HG02970 (cell line): Measurements from ENCODE around the gene SCP2.
"Not testable (repeated sequence)": the region's sequence is repeated elsewhere in the genome, so short reads cannot be mapped to it uniquely, and the experiment has no call there.

Source experiments
- ATAC-seq: cut with Tn5 transposase; IDR thresholded peaks from one replicate; pipeline ENCODE4 v1.9.1; 2021; ENCODE audit warnings: mild to moderate bottlenecking, moderate library complexity, moderate number of reproducible peaks; ENCODE audit not compliant: unreplicated experiment, low FRiP score

SCP2 gene

DNA sequence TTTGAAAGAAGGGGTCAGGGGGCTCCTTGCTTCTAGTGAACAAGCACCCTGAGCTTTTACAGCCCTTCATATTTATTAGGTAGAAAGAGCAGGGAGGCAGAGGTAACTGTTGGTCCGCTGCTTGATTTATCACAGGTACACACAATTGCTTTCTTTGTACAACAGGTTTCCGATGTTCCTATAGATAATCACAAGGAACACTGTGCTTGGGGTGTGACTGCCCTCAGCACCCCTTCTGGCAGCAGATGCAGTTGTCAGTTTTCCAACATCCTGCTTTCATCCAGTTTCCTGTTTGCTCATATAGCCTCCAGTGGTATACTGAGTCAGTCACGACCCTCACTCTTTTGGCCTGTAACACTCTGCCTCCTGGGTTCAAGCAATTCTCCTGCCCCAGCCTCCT, 40.6 kb downstream of the SCP2 start:
- ATAC-seq: no peak

DNA sequence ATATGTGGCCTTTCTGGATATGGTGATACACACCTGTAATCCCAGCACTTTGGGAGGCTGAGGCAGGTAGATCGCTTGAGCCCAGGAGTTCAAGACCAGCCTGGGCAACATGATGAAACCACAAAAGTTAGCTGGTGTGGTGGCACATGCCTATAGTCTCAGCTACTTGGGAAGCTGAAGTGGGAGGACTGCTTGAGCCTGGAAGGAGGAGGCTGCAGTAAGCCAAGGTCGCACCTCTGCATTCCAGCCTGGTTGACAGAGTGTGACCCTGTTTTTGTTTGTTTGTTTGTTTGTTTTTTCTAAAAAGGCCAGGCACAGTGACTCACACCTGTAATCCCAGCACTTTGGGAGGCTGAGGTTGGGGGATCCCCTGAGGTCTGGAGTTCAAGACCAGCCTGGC, 42.2 kb downstream of the SCP2 start:
- ATAC-seq: not testable (repeated sequence)

DNA sequence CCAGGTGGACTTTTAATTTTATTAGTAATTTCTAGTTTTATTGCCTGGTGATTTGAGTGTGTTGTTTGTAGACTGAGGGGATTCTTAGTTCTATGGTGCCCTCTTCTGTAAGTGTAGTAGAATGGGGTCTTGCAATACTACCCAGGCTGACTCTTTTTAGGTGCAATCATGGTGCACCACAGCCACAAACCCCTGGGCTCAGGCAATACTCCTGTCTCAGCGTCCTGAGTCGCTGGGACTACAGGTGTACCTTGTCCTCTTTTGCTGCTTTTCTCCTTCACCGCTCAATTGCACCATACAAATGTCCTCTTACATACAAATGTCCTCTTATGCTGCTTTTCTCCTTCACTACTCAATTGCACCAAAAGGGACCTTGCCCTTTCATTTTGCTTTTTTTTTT, 43.1 kb downstream of the SCP2 start:
- ATAC-seq: no peak

DNA sequence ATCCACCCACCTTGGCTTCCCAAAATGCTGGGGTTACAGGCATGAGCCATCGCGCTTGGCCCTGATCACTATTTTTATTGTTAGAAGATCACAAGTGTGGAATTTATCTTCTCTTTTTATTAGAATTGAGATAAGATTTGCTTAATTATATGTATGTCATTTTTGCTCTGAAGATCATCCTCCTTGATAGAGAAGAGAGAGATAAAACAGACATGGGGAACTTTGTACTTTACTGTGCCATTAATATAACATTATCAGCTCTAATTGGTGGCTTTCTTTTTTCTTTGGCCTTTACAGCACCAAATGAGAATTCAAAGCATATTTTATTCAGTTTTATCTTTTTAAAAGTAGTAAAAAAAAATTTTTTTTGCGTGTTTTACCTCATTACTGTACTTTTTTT, 46.8 kb downstream of the SCP2 start:
- ATAC-seq: no peak

DNA sequence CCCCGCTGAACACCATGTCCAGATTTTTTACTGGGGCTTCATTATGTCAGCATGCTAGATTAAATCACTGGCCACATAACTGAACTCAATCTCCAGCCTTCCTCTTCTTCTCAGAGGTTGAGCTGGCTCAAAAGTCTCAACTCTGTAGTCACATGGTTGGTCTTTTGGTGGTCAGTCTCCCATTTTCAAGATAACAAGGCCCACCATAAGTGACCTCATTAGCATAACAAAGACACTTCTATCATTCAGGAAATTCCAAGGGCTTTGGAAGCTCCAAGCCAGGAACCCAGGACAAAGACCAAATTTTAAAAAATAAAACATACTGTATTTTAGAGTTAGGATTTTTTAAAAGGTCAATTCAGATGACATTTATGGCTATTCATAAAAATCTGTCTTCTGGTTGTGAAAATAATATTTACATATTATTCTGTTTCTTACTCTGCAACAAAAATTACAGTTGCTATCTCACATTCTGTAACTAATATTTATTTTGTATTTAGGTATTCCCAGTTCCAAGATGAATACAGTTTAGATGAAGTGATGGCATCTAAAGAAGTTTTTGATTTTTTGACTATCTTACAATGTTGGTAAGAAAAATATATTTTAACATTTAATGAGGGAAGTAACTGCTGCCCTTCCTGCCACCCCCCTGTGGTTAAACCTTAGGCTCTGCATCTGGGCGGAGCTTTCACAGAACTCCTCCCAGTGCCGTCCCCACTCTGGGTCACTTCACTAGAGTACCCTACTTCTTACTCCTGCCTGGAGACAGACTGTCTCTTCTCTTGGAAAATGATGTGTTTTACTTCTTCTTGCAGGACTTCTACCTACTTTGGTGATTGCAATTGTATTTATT, 49.3 kb downstream of the SCP2 start:
- no peak for ATAC-seq

DNA sequence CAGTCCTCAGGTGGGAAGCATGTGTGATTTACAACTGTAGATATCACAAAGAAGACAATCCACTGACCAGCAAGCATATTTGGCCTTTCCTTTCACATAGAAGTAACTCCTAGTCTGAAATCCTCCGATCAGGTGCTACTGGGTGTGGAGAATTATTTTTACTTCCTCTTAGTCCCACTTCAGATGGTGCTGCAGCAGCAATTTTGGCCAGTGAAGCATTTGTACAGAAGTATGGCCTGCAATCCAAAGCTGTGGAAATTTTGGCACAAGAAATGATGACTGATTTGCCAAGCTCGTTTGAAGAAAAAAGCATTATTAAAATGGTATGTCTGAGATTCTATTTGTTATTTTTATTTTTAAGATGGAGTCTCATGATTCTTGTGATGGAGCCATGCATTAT, 51.0 kb downstream of the SCP2 start:
- ATAC-seq: no peak

DNA sequence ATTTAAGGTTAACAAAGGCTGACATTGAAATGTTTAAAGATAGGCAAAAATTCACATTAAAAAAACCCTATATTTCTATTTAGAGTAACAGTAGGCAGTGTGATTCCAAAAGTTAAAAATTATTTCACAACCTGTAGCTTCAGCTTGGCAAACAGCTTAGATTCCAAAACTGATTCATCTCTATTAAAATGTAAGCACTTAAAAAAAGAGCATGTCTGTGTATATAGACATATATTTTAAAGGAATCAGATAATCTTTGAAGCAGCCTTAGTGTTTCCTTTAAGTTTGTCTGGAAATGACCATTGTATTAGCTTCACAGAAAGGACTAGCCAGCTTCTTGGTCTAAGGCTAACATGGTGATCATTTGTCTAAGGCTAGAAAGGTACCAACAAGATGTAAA, 65.7 kb downstream of the SCP2 start:
- ATAC-seq: not testable (repeated sequence)

DNA sequence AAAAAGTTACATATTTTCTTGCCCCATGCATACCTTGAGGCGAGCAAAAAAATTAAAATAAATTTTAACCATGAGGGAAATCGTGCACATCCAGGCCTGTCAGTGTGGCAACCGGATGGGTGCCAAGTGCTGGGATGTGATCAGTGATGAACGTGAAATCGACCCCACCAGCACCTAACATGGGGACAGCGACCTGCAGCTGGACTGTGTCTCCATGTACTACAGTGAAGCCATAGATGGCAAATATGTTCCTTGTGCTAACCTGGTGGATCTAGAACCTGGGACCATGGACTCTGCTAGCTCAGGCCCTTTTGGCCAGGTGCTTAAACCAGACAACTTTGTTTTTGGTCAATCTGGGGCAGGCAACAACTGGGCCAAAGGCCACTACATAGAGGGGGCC, 67.6 kb downstream of the SCP2 start:
- no peak for ATAC-seq

DNA sequence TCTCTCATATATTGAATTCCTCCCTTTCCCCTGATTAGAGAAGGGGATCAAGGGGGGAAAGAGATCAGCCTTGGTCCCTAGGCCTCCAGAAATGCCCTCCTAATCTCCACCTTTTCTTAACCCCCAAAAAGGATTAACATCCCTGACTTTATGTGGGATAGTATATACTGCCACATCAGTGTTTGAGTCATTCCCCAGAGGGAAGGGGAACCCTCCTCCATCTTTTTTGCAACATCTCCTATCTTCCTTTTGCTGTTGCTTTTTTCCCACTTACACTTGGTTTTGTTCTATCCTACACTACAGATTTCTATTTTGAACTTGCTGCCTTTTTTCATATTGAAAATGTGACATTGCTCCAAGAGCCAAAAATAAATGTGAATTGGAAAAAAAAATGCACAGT, 69.6 kb downstream of the SCP2 start:
- no peak for ATAC-seq

DNA sequence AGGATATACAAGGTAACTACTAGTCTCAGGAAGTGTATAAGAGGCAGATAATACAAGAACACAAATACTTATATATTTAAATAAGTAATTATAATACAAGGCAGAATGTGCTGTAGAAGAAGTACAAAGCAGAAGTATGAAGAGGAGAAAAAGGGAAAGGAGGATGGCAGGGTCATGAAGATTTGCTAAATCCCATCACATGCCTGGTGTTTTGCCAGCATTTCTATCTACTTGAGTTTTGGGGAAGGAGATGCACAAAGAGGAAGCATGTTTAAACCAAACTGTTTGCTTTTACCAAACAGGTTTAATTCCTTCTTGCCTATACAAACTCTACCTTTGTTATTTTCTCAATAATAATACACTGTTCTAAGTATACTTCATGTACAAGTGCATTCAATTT, 74.1 kb downstream of the SCP2 start:
- no peak for ATAC-seq

DNA sequence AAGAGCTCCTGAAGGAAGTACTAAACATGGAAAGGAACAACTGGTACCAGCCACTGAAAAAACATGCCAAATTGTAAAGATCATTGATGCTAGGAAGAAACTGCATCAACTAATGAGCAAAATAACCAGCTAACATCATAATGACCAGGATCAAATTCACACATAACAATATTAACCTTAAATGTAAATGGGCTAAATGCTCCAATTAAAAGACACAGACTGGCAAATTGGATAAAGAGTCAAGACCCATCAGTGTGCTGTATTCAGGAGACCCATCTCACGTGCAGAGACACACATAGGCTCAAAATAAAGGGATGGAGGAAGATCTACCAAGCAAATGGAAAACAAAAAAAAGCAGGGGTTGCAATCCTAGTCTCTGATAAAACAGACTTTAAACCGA, 79.5 kb downstream of the SCP2 start:
- ATAC-seq: not testable (repeated sequence)

DNA sequence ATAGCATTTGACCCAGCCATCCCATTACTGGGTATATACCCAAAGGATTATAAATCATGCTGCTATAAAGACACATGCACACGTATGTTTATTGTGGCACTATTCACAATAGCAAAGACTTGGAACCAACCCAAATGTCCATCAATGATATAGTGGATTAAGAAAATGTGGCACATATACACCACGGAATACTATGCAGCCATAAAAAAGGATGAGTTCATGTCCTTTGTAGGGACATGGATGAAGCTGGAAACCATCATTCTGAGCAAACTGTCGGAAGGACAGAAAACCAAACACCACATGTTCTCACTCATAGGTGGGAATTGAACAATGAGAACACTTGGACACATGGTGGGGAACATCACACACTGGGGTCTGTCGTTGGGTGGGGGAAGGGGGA, 83.2 kb downstream of the SCP2 start:
- ATAC-seq: not testable (repeated sequence)

DNA sequence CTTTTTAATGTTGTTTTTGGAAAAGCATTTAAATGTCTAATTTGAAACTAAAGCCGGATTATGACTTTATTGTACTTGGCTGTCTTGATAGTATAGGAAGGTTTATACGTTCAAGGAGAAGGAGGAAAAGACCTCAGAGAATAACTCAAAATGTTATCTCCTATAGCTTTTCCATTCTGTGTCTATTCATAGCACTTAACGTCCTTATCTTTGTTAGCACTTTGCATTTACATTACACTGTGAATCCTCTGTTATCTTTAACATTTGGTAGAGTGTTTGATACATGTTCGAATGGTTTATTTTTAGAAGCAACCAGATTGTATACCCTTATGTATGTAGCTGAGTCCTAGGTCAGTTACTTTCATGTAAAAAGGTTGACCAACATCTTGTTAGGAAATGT, 84.1 kb downstream of the SCP2 start:
- ATAC-seq: no peak

DNA sequence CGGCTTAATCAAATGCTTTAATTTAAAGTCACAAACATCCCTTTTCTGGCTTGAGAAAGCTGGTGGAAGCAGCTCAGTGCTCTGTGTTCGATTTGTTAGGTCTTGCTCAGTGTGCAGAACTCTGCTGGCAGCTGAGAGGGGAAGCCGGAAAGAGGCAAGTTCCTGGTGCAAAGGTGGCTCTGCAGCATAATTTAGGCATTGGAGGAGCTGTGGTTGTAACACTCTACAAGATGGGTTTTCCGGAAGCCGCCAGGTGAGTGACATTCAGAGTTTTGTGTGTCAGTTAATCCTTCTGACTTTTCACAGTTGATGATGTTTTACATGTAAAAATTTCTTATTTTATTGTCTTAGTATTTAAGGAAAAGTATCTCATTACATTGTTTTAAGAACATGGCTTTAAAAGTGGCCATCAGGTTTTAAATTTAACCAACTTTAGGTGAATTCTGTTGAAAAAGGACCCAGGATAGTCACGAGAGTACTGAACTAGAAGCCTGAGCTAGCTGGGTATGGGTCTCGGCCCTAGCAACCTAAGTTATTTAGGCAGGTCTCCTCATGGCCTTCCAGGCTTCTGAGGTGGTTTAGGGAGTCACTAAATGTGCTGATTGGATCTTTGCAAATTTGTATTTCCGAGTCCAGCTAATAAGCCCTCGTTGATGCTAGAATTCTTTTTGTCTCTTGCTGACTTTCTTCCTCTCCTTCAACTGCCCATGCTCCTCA, 87.9 kb downstream of the SCP2 start:
- peak; percentile 80 for ATAC-seq

DNA sequence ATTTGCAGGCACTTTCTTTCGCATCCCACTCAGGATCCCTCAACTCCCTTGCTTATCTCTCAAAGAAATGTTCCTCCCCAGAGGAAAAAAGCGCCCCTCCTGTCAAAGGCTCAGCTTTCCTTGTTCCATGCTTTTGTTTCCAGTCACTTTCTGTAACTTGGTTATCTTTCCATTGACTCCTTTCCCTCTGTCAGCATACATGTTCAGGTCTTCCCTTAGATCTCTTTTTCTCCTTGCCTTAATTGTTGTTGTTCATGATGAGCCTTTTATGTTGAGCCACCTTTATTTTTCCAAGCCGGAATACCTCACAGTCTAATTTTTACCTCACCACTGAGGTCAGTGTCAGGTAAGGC, 88.4 kb downstream of the SCP2 start:
- no peak for ATAC-seq

DNA sequence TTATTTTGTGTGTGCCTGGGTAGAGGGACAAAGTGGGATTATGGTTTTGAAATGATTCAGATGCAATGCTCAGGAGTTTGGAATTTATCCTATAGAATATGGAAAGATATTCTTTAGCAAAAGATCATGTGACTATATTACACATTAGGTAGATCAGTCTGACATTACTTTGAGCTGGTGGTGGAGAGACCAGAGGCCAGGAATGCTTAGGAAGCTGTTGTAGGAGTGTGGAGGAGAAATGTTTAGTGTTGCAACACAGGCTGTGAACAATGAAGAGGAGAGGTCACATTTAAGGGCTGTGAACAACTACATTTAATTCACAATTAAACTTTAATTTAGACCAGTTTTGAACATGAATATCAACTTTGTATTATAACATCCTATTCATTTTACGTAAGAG, 89.6 kb downstream of the SCP2 start:
- no peak for ATAC-seq

DNA sequence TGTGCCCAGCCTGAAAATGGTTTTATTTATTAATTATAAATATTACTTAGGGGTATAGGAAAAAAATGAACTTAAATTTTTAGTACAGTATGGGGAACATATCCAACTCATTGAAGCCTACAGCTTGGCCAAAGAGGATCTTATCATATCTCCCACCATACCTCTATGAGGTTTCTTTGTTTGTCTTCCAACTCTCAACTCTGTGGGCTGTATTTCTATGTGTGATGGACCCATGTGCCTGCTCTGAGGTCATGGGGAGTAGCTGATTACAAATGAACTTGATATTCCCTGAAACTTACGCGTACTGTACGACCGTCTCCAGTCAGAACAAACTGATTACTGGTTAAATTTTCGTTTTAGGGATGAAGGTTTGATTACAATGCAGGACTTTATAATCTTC, 93.5 kb downstream of the SCP2 start:
- ATAC-seq: no peak

DNA sequence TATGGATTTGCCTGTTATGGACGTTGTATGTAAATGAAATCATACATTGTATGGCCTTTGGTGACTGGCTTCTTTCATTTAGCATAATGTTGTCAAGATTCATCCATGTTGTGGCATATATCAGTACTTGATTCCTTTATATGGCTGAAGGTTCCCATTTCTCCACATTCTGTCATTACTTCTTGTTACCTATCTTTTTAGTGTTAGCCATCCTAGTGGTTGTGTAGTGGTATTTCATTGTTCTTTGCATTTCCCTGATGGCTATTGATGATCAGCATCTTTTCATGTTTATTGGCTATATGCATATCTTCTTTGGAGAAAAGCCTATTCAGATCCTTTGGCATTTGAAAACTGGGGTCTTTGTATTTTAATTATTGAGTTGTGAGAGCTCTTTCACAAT, 95.1 kb downstream of the SCP2 start:
- ATAC-seq: no peak

DNA sequence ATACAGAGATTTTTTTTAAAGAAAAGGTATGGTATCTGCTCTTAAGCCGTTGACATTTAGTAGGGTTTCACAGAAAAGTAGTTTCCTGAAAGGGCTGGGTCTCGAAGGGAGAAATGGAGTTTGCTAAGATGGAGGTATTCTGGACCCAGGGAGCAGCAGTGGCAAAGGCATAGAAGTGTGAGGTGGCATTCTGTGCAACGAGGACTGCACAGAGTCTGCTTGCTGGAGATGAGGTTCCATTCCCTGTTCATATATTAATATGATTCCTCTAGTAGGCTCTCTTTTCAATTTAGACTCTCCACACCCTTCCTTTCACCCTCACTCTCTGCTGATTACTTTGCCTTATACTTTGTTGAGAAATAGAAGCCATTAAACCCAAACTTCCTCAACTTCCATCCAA, 96.5 kb downstream of the SCP2 start:
- ATAC-seq: no peak

DNA sequence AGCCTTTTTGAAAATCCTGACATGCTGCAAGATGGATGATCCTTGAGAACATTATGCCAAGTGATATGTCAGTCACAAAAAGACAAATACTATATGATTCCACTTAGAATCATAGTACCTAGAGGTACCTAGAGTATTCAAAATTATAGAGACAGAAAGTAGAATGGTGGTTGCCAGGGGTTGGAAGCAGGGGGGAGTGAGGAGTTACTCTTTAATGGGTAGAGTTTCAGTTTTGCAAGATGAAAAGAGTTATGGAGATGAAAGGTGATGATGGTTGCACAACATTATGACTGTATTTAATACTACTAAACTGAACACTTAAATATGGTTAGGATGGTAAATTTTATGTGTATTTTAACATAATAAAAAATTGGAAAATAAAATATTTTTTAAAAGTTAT, 97.0 kb downstream of the SCP2 start:
- ATAC-seq: no peak

DNA sequence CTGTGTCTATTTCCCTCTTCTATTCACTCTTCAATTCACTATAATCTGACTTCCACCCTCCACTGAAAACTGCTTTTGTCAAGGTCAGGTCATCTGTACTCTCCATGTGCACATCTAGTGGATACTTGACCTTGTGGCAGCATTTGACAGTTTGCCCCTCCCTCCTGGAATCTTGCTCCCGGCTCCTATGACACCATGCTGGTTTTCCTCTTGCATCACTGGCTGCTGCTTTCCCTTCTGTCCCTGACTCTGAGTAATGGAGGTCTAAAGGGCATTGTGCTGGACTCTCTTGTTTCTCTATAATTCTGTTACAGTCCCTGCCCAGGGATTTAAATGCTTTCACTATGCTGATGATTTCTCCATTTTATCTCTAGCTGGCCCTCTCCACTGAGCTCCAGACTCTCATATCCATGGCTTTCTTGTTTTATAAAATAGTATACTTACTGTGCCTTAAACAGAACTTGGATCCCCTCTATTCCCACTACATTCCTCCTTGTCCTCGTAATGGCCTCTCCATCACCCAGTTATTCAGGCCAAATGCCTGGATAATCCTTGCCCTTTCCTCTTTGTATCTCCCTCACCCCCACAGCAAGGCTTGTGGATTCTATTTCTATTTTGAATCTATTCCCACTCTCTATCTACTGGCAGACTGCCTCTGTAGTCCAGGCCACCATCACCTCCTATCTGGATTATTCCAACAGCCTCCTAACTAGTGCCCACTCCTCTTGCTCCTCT, 98.1 kb downstream of the SCP2 start:
- no peak for ATAC-seq

DNA sequence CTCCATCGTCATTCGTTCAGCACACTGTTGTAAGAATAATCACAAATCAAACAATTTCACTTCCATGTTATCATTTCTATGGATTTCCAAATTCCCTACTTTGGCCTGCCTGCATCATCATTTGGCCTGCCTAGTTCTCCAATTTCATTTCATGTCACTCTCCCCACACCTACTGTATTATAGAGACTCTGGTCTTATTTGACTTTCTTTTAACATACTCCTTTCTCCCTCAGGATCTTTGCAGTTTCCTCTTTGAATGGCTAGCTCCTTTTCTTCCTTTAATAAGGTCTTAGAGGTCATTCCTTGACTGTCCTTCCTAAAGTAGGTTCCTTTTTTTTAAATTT, 98.7 kb downstream of the SCP2 start:
- no peak for ATAC-seq
